Lower leg skin (tissue), 4 donors: ENCODE measurements around the gene CES2. TPM values are rescaled to one million over a fixed set of nuclear protein-coding genes. Genes with fewer than 3 reads are reported as not detected.
A peak's percentile ranks its signal among the peaks of the same experiment; 100 is the strongest.

Experiments used
- DNase-seq, 2 donors: peaks; one replicate each; pipeline ENCODE4 v3.0.0-alpha.2; 2019; ENCODE audit warnings: low spot score in 2 of 2
- H3K4me3 ChIP-seq: fragments of 200-600 bp; sonication (generic); 2 replicates; pipeline ENCODE4 v1.5.1; 2017; ENCODE audit warnings: mild to moderate bottlenecking, low read depth; ENCODE audit not compliant: poor library complexity, severe bottlenecking
- CTCF ChIP-seq, 3 donors: fragments of 450-650 bp; IDR thresholded peaks; one replicate each; pipeline ENCODE4 v1.5.1; 2016; ENCODE audit warnings: antibody characterized with exemption in 3 of 3, mild to moderate bottlenecking in 3 of 3, moderate library complexity in 2 of 3
- POLR2A ChIP-seq, 2 donors: fragments of 450-650 bp; IDR thresholded peaks; one replicate each; pipeline ENCODE4 v1.6.1; 2016 to 2017; ENCODE audit warnings: antibody characterized with exemption in 2 of 2, mild to moderate bottlenecking in 1 of 2, moderate library complexity in 1 of 2
- WGBS, 2 donors: methylation state at CpG; one replicate each; pipeline ENCODE4 v1.1.5; 2018; 5-methylcytosine and 5-hydroxymethylcytosine counted together
- intact Hi-C: fragments of 100-400 bp; cut with DNase I; formaldehyde crosslinking; loops from one replicate; pipeline ENCODE4 v1.15.0; 2023; ENCODE audit warnings: low total_unique reads
- total RNA-seq, 4 donors: library from RNA; depleted of rRNA; stranded (reverse); fragments of >200 nt; gene quantifications; one replicate each; pipeline ENCODE4 v1.1.0, GENCODE V29; 2016

The CES2 gene
- total RNA-seq, 4 donors from 2014 or later = 37.4 to 90.2 (median 50.2) TPM

GRCh38 chr16:66976746-66977145 is 41.4 kb downstream of the CES2 start:
- TF ChIP-seq POLR2A (IDR thresholded peaks at IDR 0.05) = no peak
- no peak for TF ChIP-seq CTCF (IDR thresholded peaks at IDR 0.05)
- intact Hi-C loops = loop anchor here (5.0 to 10.0 kb wide), 2 partner anchors 82 to 181 kb away; partner anchors contain the start of genes FBXL8 and TRADD
- H3K4me3 ChIP-seq = no peak overlapping the region
- 55 to 56% methylated on average over 13 of the region's 13 CpGs for WGBS, 2 donors
- DNase-seq = no peak

GRCh38 chr16:66977341-66978113 is 42.2 kb downstream of the CES2 start:
- peak; percentile 86 to 98 for DNase-seq
- no peak overlapping the region for H3K4me3 ChIP-seq
- TF ChIP-seq POLR2A (IDR thresholded peaks at IDR 0.05) (no peak), CTCF (IDR thresholded peaks at IDR 0.05) (peak in 1 of 3 donors; percentile 94)
- WGBS, 2 donors = 29% methylated on average over 13 to 15 of the region's 15 CpGs
- intact Hi-C loops = loop anchor here (5.0 to 10.0 kb wide), 2 partner anchors 83 to 180 kb away; partner anchors contain the start of genes FBXL8 and TRADD

GRCh38 chr16:66979011-66979717 is 43.8 kb downstream of the CES2 start:
- 60 to 68% methylated on average over 15 to 16 of the region's 16 CpGs for WGBS, 2 donors
- TF ChIP-seq POLR2A (IDR thresholded peaks at IDR 0.05) (no peak), CTCF (IDR thresholded peaks at IDR 0.05) (no peak)
- H3K4me3 ChIP-seq = no peak overlapping the region
- peak; percentile 54 to 89 for DNase-seq
- intact Hi-C loops = loop anchor here (5.0 to 10.0 kb wide), 2 partner anchors 84 to 178 kb away; partner anchors contain the start of genes FBXL8 and TRADD

- TF ChIP-seq CTCF (IDR thresholded peaks at IDR 0.05) = no peak
- no peak for TF ChIP-seq POLR2A (IDR thresholded peaks at IDR 0.05)
- intact Hi-C loops = no loop called here
- DNase-seq = no peak
- no peak overlapping the region for H3K4me3 ChIP-seq
- WGBS, 2 donors = 94 to 95% methylated on average over 9 of the region's 9 CpGs
Observed at GRCh38 chr16:66983033-66983432, 47.7 kb downstream of the CES2 start.

GRCh38 chr16:66984892-66985311 is 49.6 kb downstream of the CES2 start:
- intact Hi-C loops = no loop called here
- TF ChIP-seq CTCF (IDR thresholded peaks at IDR 0.05) = no peak
- TF ChIP-seq POLR2A (IDR thresholded peaks at IDR 0.05) = no peak
- H3K4me3 ChIP-seq = no peak overlapping the region
- 95 to 96% methylated on average over 4 of the region's 4 CpGs for WGBS, 2 donors
- DNase-seq = no peak
